DOHH2 (cell line): Measurements from ENCODE around the gene LATS1.

Experiments
- H3F3A ChIP-seq: fragments of 200-600 bp; sonication (generic), shearing (Covaris generic); 2 replicates; pipeline ENCODE4 v1.6.0; 2016; ENCODE audit warnings: antibody characterized with exemption, mild to moderate bottlenecking; ENCODE audit not compliant: control insufficient read depth, insufficient read depth
- H3K27ac ChIP-seq: fragments of 200-600 bp; sonication (generic); 2 replicates; pipeline ENCODE4 v1.5.1; 2014; ENCODE audit warnings: low read depth, mild to moderate bottlenecking, low read length, moderate library complexity
- H3K27me3 ChIP-seq: fragments of 200-600 bp; sonication (generic); 2 replicates; pipeline ENCODE4 v1.6.1; 2014; ENCODE audit warnings: mild to moderate bottlenecking, low read length, mixed read lengths; ENCODE audit not compliant: control insufficient read depth
- H3K36me3 ChIP-seq: fragments of 200-600 bp; sonication (generic); 2 replicates; pipeline ENCODE4 v1.6.1; 2014; ENCODE audit warnings: mild to moderate bottlenecking, low read length, moderate library complexity, mixed read lengths; ENCODE audit not compliant: control insufficient read depth
- H3K4me1 ChIP-seq: fragments of 200-600 bp; sonication (generic); 2 replicates; pipeline ENCODE4 v1.6.1; 2014; ENCODE audit warnings: mild to moderate bottlenecking, low read length, mixed read lengths; ENCODE audit not compliant: control insufficient read depth
- H3K4me2 ChIP-seq: fragments of 200-600 bp; sonication (generic); 2 replicates; pipeline ENCODE4 v1.6.0; 2014; ENCODE audit warnings: mild to moderate bottlenecking, low read length, moderate library complexity
- H3K4me3 ChIP-seq: fragments of 200-600 bp; sonication (generic); 2 replicates; pipeline ENCODE4 v1.5.1; 2014; ENCODE audit warnings: mild to moderate bottlenecking, low read length, mixed read lengths
- H3K79me2 ChIP-seq: fragments of 200-600 bp; sonication (generic); 2 replicates; pipeline ENCODE4 v1.6.1; 2014; ENCODE audit warnings: mild to moderate bottlenecking, low read length, mixed read lengths; ENCODE audit not compliant: control insufficient read depth
- H3K9me2 ChIP-seq: fragments of 200-600 bp; sonication (generic); replicated peaks from 2 replicates; pipeline ENCODE4 v1.6.1; 2014; ENCODE audit warnings: mild to moderate bottlenecking, low read length, mixed read lengths; ENCODE audit not compliant: control insufficient read depth
- H3K9me3 ChIP-seq: fragments of 200-600 bp; sonication (generic); 2 replicates; pipeline ENCODE4 v1.6.1; 2014; ENCODE audit warnings: antibody characterized with exemption, low read length, mixed read lengths; ENCODE audit not compliant: control insufficient read depth, insufficient read depth
- H4K20me1 ChIP-seq: fragments of 200-600 bp; sonication (generic); 2 replicates; pipeline ENCODE4 v1.6.0; 2014; ENCODE audit warnings: low read depth, mild to moderate bottlenecking, antibody characterized with exemption, low read length, moderate library complexity; ENCODE audit not compliant: control insufficient read depth, insufficient read depth
- CTCF ChIP-seq: fragments of 200-600 bp; sonication (generic); IDR thresholded peaks from one replicate; pipeline ENCODE4 v1.5.1; 2014; ENCODE audit warnings: antibody characterized with exemption, mild to moderate bottlenecking, low read depth, low read length; ENCODE audit not compliant: poor library complexity, severe bottlenecking
- EZH2phosphoT487 ChIP-seq: fragments of 200-600 bp; sonication (generic); IDR thresholded peaks from 2 replicates; pipeline ENCODE4 v1.6.1; 2017; ENCODE audit warnings: borderline replicate concordance, mild to moderate bottlenecking, antibody characterized with exemption, low read length, moderate library complexity, mixed read lengths

Gene LATS1

GRCh38 chr6:149717588-149718458, at the start of gene LATS1:
Gene LATS1 (minus strand): TSS chr6:149718101. CDS start chr6:149702126, 15,975 bp downstream.
- H3K36me3 ChIP-seq, result peaks cover 24% of the 10 kb centered on the region
- 0 out of 2 replicates have a peak, but pooled peaks cover 2% of the 10 kb centered on the region for H3F3A ChIP-seq
- TF ChIP-seq EZH2phosphoT487 (no peak), CTCF (no peak)
- H3K4me1 ChIP-seq, result peaks cover 20% of the 10 kb centered on the region
- H3K27ac ChIP-seq, result peak within 1 kb of the TSS; percentile 59
- H3K9me3 ChIP-seq, result no peaks in the 10 kb centered on the region
- H3K79me2 ChIP-seq, result peaks cover 59% of the 10 kb centered on the region
- no peaks in the 10 kb centered on the region for H3K9me2 ChIP-seq
- peak within 1 kb of the TSS; percentile 90 for H3K4me3 ChIP-seq
- H3K27me3 ChIP-seq, result no peaks in the 10 kb centered on the region
- H3K4me2 ChIP-seq, result peak within 1 kb of the TSS; percentile 99
- H4K20me1 ChIP-seq, result no peaks in the 10 kb centered on the region

GRCh38 chr6:149766156-149766769, 48.4 kb upstream of the LATS1 start:
- TF ChIP-seq EZH2phosphoT487 (no peak), CTCF (no peak)
- Histone ChIP-seq H3K4me3 (no peak overlapping the region), H3K27me3 (no peaks in the 10 kb centered on the region), H3K9me2 (no peaks in the 10 kb centered on the region), H3K36me3 (peaks cover 51% of the 10 kb centered on the region), H4K20me1 (0 out of 2 replicates have a peak, but pooled peaks cover 3% of the 10 kb centered on the region), H3K4me1 (peaks cover 10% of the 10 kb centered on the region), H3K4me2 (no peak overlapping the region), H3F3A (peaks cover under 1% of the 10 kb centered on the region; the same call in 1 of the 2 replicates), H3K27ac (no peak overlapping the region), H3K9me3 (peaks cover 8% of the 10 kb centered on the region; the same call in 1 of the 2 replicates), H3K79me2 (peaks cover 82% of the 10 kb centered on the region)

- Histone ChIP-seq H3K79me2 (peaks cover 85% of the 10 kb centered on the region), H4K20me1 (0 out of 2 replicates have a peak, but pooled peaks cover 3% of the 10 kb centered on the region), H3K9me2 (no peaks in the 10 kb centered on the region), H3F3A (peaks cover 6% of the 10 kb centered on the region), H3K27ac (no peak overlapping the region), H3K9me3 (peaks cover 8% of the 10 kb centered on the region; the same call in 1 of the 2 replicates), H3K4me1 (peaks cover 27% of the 10 kb centered on the region), H3K36me3 (peaks cover 59% of the 10 kb centered on the region), H3K27me3 (no peaks in the 10 kb centered on the region), H3K4me2 (no peak overlapping the region), H3K4me3 (no peak overlapping the region)
- no peak for TF ChIP-seq EZH2phosphoT487
- no peak for TF ChIP-seq CTCF
Observed at GRCh38 chr6:149763866-149764265, 46.0 kb upstream of the LATS1 start.
